ENCODE measurements around the gene SOX6.

DNA sequence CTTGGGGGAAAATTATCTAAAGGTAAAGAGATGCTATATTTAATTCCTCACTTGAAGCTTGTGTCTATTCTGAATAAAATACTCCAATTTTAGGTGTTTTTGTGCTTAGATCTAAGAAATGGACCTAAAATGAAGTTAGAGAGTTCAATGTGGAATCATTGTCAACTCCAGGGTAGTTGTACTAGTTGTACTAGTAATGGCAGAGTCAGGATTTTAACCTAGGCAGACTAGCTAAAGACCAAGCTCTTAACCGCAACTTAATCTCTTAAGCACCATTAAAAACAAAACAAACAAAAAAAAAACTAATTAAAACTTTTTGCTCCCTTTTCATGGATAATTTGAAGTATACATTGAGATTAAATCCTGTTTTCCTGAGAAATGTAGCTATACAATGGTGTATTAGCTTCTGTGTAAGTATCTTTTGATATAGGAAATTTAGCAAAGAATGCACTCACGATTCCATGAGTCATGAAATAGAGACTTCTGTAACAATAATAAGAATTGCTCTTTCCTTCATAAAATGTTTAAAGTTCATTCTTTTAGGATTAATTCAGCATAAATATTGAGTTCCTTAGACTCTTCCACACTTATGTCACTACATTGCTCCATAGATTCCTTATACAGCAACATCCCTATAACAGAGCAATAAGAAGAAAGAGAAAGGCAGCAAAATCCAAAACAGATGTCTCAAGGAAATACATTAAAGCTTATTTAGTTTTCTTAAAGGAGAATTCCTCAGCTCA is 26.5 kb upstream of the SOX6 start:
- TF ChIP-seq, protein P1, sequence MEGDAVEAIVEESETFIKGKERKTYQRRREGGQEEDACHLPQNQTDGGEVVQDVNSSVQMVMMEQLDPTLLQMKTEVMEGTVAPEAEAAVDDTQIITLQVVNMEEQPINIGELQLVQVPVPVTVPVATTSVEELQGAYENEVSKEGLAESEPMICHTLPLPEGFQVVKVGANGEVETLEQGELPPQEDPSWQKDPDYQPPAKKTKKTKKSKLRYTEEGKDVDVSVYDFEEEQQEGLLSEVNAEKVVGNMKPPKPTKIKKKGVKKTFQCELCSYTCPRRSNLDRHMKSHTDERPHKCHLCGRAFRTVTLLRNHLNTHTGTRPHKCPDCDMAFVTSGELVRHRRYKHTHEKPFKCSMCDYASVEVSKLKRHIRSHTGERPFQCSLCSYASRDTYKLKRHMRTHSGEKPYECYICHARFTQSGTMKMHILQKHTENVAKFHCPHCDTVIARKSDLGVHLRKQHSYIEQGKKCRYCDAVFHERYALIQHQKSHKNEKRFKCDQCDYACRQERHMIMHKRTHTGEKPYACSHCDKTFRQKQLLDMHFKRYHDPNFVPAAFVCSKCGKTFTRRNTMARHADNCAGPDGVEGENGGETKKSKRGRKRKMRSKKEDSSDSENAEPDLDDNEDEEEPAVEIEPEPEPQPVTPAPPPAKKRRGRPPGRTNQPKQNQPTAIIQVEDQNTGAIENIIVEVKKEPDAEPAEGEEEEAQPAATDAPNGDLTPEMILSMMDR (IDR thresholded peaks at IDR 0.05) = no peak
- TF ChIP-seq POLR2A (IDR thresholded peaks at IDR 0.05) (no peak), POLR2AphosphoS5 (IDR thresholded peaks at IDR 0.05) (no peak)
